Heart right ventricle (tissue), 16 donors: ENCODE results near the gene OSBPL10. TPM values are rescaled to one million over a fixed set of nuclear protein-coding genes. Genes with fewer than 3 reads are reported as not detected.

ENCODE experiments used
- ATAC-seq, 8 donors: fragments of 200-7000 bp; cut with Tn5 transposase; one replicate each; pipeline ENCODE4 v1.9.1; 2020; ENCODE audit warnings: mild to moderate bottlenecking in 8 of 8, moderate library complexity in 8 of 8, moderate number of reproducible peaks in 1 of 8
- DNase-seq, 2 donors: peaks; one replicate each; pipeline ENCODE4 v3.0.0-alpha.2; 2020
- H3K27ac ChIP-seq, 10 donors: fragments of 200-600 bp; sonication (generic) in 2 of 10; one replicate each; pipeline versions ENCODE4 v1.5.0 to v1.8.0; 2020 to 2022; ENCODE audit warnings: mild to moderate bottlenecking in 3 of 10
- H3K27me3 ChIP-seq, 7 donors: fragments of 200-600 bp; one replicate each; pipeline ENCODE4 v1.8.0; 2021 to 2022; ENCODE audit warnings: mild to moderate bottlenecking in 2 of 7
- H3K36me3 ChIP-seq, 9 donors: fragments of 200-600 bp; sonication (generic) in 1 of 9; one replicate each; pipeline versions ENCODE4 v1.5.0 to v1.8.0; 2020 to 2022; ENCODE audit warnings: mild to moderate bottlenecking in 2 of 9
- H3K4me1 ChIP-seq, 9 donors: fragments of 200-600 bp; sonication (generic) in 1 of 9; one replicate each; pipeline versions ENCODE4 v1.5.0 to v1.8.0; 2020 to 2022; ENCODE audit warnings: mild to moderate bottlenecking in 4 of 9
- H3K4me3 ChIP-seq, 10 donors: fragments of 200-600 bp; sonication (generic) in 2 of 10; one replicate each; pipeline versions ENCODE4 v1.5.0 to v1.8.0; 2020 to 2022; ENCODE audit warnings: mild to moderate bottlenecking in 7 of 10, moderate library complexity in 2 of 10
- H3K9me3 ChIP-seq, 11 donors: fragments of 200-600 bp in 10 of 11; sonication (generic) in 2 of 11; one replicate each; pipeline versions ENCODE4 v1.5.0 to v1.8.0; 2013 to 2022; ENCODE audit warnings: mild to moderate bottlenecking in 2 of 11, control low read depth in 1 of 11, moderate library complexity in 1 of 11
- CTCF ChIP-seq, 9 donors: fragments of 200-600 bp; sonication (generic) in 2 of 9; IDR thresholded peaks; one replicate each; pipeline versions ENCODE4 v1.5.0 to v1.8.0; 2021 to 2022; ENCODE audit warnings: antibody characterized with exemption in 9 of 9, mild to moderate bottlenecking in 5 of 9, moderate library complexity in 1 of 9
- WGBS, 2 donors: extraction: QIAGEN DNeasy Blood & Tissue Kit; methylation state at CpG; one replicate each; pipeline ENCODE4 v1.1.7; 2013; ENCODE audit warnings: inconsistent platforms in 1 of 2; 5-methylcytosine and 5-hydroxymethylcytosine counted together
- intact Hi-C, 10 donors: fragments of 100-400 bp; cut with DNase I; formaldehyde crosslinking; loops; one replicate each; pipeline versions ENCODE4 v1.11.1 to v1.14.2; 2022
- long read RNA-seq, 3 donors: library from polyadenylated mRNA; unstranded; transcript quantifications; one replicate each; pipeline ENCODE4 v2.0.0, GENCODE V29; 2020 to 2021
- polyA plus RNA-seq, 2 donors: library from polyadenylated mRNA; stranded (reverse); fragments of 200-250 nt; gene quantifications; one replicate each; pipeline ENCODE4 v1.2.3, GENCODE V29; 2013
- total RNA-seq, 10 donors: library from RNA; stranded (reverse); fragmentation: NEBNext Ultra II Directional in 3 of 10; extraction: Animal tissue kit (Norgen Biotek cat#: 25700) in 3 of 10; gene quantifications; one replicate each; pipeline versions ENCODE4 v1.2.1 to v1.2.4, GENCODE V29; 2021 to 2023
- donor health status: Arrhythmogenic right ventricular cardiomyopathy.
- donor health status: ischemic (EF 13 %, LVEDD 7.1; RV severe dilation, severe dysfunction).
- donor health status: healthy with polysubstance abuse.
- donor health status: DM: no; HTN: yes; CAD: no.
- donor health status: DM: no; HTN: no; CAD: no.
- donor health status: ischemic (EF 25% LVEDD 6.9; RV normal size, moderate dysfunction).
- donor health status: ischemic (EF 25% LVEDD 5.7; RV mildly dilated, moderate dysfunction).
- donor health status: healthy.
- donor health status: DM: yes; HTN: yes; CAD: no.
- donor health status: Ischemic cardiomyopathy.
- donor health status: ischemic (EF 35%, LVEDD 5.7; RV mildly dilated, moderate dysfunction).
- donor health status: nonischemic (EF 11% LVEDD 7.7; RV severe dilation, severe dysfunction).
- donor health status: DM: yes; HTN: yes; CAD: no.
- donor health status: PGD.
- donor health status: ischemic (EF 29% LVEDD 5.4; RV normal size, mild dysfunction).
- donor health status: nonischemic (EF 23%, LVEDD 6.1; RV moderate dilation, normal function).

Gene OSBPL10
- total RNA-seq (1 to 10 TPM; 3.1 to 8.5 (median 4.5) TPM), polyA plus RNA-seq (1 to 10 TPM; 1.2 to 1.3 TPM)
- long read RNA-seq, donor 1, full-length matches to known transcripts: 5 of 8 reads
- long read RNA-seq, donor 1, partial matches to known transcripts: 1 of 8 reads
- long read RNA-seq, donor 1, other reads (novel, unspliced or antisense): 2 of 8 reads
- long read RNA-seq, donor 2, full-length matches to known transcripts: 7 of 8 reads
- long read RNA-seq, donor 2, partial matches to known transcripts: 0 of 8 reads
- long read RNA-seq, donor 2, other reads (novel, unspliced or antisense): 1 of 8 reads
- long read RNA-seq, donor 3, partial matches to known transcripts: 2 of 4 reads
- long read RNA-seq, donor 3, other reads (novel, unspliced or antisense): 2 of 4 reads

DNA sequence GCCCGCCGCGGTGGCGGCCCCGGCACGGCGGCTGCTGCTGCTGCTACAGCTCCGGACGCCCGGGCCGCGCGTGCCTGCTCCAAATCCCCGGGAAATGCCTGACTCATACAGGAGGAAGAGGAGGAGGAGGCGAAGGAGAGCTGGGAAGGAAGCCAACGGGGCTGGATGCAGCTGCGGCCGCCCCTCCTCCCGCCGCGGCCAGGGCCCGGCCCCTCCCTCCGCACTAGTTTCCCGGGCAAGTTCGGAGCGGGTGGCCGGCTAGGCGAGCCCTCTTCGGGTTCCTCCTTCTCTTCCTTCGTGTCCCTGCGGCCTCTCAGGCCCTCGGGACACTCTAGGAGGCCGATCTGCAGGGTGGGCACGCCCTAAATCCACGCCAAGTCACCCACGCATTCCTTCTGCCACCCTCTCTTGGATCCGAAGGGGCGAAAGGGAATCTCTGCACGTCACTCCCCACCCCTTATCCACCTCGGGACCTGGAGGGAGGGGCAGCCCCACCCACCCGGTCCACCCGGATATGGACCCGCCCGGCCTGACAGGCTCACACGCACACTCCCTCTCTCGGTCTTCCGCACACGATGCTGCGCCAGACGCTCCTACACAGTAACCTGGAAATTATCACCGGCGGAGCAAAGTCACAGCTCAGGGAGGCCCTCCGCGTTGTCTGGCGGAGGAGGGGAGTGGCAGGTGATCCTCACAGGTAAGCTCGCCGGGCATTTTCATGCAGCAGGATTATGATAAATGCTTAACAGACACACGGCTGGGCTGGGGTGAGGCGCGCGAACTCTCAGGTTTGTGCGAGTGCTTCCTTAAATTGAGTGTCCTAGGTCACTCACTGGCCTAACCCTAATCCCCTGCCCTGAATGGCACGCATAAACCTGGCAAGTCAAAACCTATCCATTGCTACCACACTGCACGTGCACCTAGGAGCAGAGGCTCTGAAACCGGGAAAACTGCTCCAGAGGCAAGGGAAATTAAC is at the start of gene OSBPL10, which contains the start of gene ZNF860:
Gene OSBPL10, minus strand, starts transcription at position 57 of the 976 bp plus-strand sequence. CDS start 83 bp downstream, outside the sequence.
Gene ZNF860, plus strand, starts transcription at position 545 of the 976 bp plus-strand sequence. CDS start 7,330 bp downstream, outside the sequence.
- peak; percentile 91 to 95 for DNase-seq
- TF ChIP-seq CTCF (IDR thresholded peaks at IDR 0.05): peak in 1 of 9 donors; percentile 11
- H3K27ac ChIP-seq: peak within 1 kb of the TSS; percentile 64 to 89 (median 82)
- H3K27me3 ChIP-seq: peaks cover 0 to 45% (median 0%) of the 10 kb centered on the region in 7 donors
- ATAC-seq: peak; percentile 94 to 97 (median 96)
- peaks cover 6 to 32% (median 20%) of the 10 kb centered on the region in 9 donors for H3K4me1 ChIP-seq
- H3K4me3 ChIP-seq: peak within 1 kb of the TSS; percentile 58 to 79 (median 72)
- WGBS, 2 donors: 7 to 8% methylated on average over 57 to 65 of the region's 65 CpGs
- H3K36me3 ChIP-seq: no peaks in the 10 kb centered on the region
- intact Hi-C loops: no loop called here
- peaks cover 0 to under 1% (median 0%) of the 10 kb centered on the region in 11 donors for H3K9me3 ChIP-seq

- H3K9me3 ChIP-seq: no peaks in the 10 kb centered on the region
- H3K36me3 ChIP-seq: no peaks in the 10 kb centered on the region
- intact Hi-C loops: no loop called here
- no peak for TF ChIP-seq CTCF (IDR thresholded peaks at IDR 0.05)
- 86 to 90% methylated on average over 6 of the region's 6 CpGs for WGBS, 2 donors
- no peaks in the 10 kb centered on the region for H3K4me1 ChIP-seq
- no peak for DNase-seq
- H3K27me3 ChIP-seq: no peaks in the 10 kb centered on the region
- peak in 1 of 8 donors; percentile 42 for ATAC-seq
- no peak overlapping the region for H3K4me3 ChIP-seq
- H3K27ac ChIP-seq: no peak overlapping the region
Observed at GRCh38 chr3:32026593-32026992, 45.5 kb upstream of the OSBPL10 start.

- no peaks in the 10 kb centered on the region for H3K4me1 ChIP-seq
- no peak overlapping the region for H3K4me3 ChIP-seq
- H3K27me3 ChIP-seq: no peaks in the 10 kb centered on the region
- H3K27ac ChIP-seq: no peak overlapping the region
- no peaks in the 10 kb centered on the region for H3K9me3 ChIP-seq
- 73 to 78% methylated on average over 2 of the region's 2 CpGs for WGBS, 2 donors
- TF ChIP-seq CTCF (IDR thresholded peaks at IDR 0.05): no peak
- no peaks in the 10 kb centered on the region for H3K36me3 ChIP-seq
- DNase-seq (no peak), ATAC-seq (no peak)
- intact Hi-C loops: loop anchor here in 1 of 10 donors (5.0 kb wide), 1 partner anchor 119 kb away; no protein-coding TSS in a partner anchor
Observed at GRCh38 chr3:32022947-32023346, 41.9 kb upstream of the OSBPL10 start.

GRCh38 chr3:32021748-32022147 is 40.7 kb upstream of the OSBPL10 start:
- Histone ChIP-seq H3K27me3 (no peaks in the 10 kb centered on the region), H3K4me3 (no peak overlapping the region), H3K27ac (no peak overlapping the region), H3K36me3 (no peaks in the 10 kb centered on the region), H3K4me1 (no peaks in the 10 kb centered on the region), H3K9me3 (no peaks in the 10 kb centered on the region)
- WGBS, 2 donors: 72 to 79% methylated on average over 3 of the region's 3 CpGs
- DNase-seq: no peak
- no peak for ATAC-seq
- intact Hi-C loops: loop anchor here in 3 of 10 donors (2.0 to 5.0 kb wide), 3 partner anchors 121 to 123 kb away; no protein-coding TSS in a partner anchor
- no peak for TF ChIP-seq CTCF (IDR thresholded peaks at IDR 0.05)
